H9 (cell line): ENCODE results near the gene ZNF664. TPM values are rescaled to one million over a fixed set of nuclear protein-coding genes. Genes with fewer than 3 reads are reported as not detected.

Experiments used
- DNase-seq: peaks from one replicate; pipeline ENCODE4 v3.0.0-alpha.2; 2017
- H2AFZ ChIP-seq: one replicate; pipeline ENCODE4 v1.6.1; 2013; ENCODE audit warnings: mild to moderate bottlenecking, low read length, control low read depth, moderate library complexity
- H2AK5ac ChIP-seq: 2 replicates; pipeline ENCODE4 v1.6.1; 2013; ENCODE audit warnings: low read length, control low read depth, mixed read lengths; ENCODE audit not compliant: insufficient read length
- H2BK120ac ChIP-seq: one replicate; pipeline ENCODE4 v1.6.1; 2013; ENCODE audit warnings: low read depth, mild to moderate bottlenecking, low read length, control low read depth, inconsistent platforms; ENCODE audit not compliant: poor library complexity, severe bottlenecking
- H2BK12ac ChIP-seq: 2 replicates; pipeline ENCODE4 v1.6.1; 2013; ENCODE audit warnings: low read length, control low read depth, mixed read lengths, low read depth; ENCODE audit not compliant: insufficient read length
- H2BK15ac ChIP-seq: 2 replicates; pipeline ENCODE4 v1.6.1; 2013; ENCODE audit warnings: low read depth, low read length, control low read depth
- H2BK20ac ChIP-seq: one replicate; pipeline ENCODE4 v1.6.1; 2013; ENCODE audit warnings: low read depth, mild to moderate bottlenecking, low read length, control low read depth, inconsistent platforms; ENCODE audit not compliant: poor library complexity, severe bottlenecking
- H2BK5ac ChIP-seq: 2 replicates; pipeline ENCODE4 v1.6.1; 2013; ENCODE audit warnings: low read length, control low read depth, mixed read lengths; ENCODE audit not compliant: insufficient read length
- H3K14ac ChIP-seq: 2 replicates; pipeline ENCODE4 v1.6.1; 2013; ENCODE audit warnings: low read length, control low read depth; ENCODE audit not compliant: insufficient read depth
- H3K18ac ChIP-seq: 2 replicates; pipeline ENCODE4 v1.6.1; 2013; ENCODE audit warnings: low read depth, mild to moderate bottlenecking, mixed read lengths, low read length, control low read depth; ENCODE audit not compliant: insufficient read length
- H3K23ac ChIP-seq: 2 replicates; pipeline ENCODE4 v1.6.1; 2013; ENCODE audit warnings: low read length, control low read depth, mixed read lengths, low read depth; ENCODE audit not compliant: insufficient read length
- H3K23me2 ChIP-seq: 2 replicates; pipeline ENCODE4 v1.6.1; 2013; ENCODE audit warnings: low read depth, mild to moderate bottlenecking, mixed read lengths, low read length, control low read depth; ENCODE audit not compliant: insufficient read length, poor library complexity, severe bottlenecking
- H3K27ac ChIP-seq: 2 replicates; pipeline ENCODE4 v1.5.1; 2013; ENCODE audit warnings: low read length, control low read depth, mixed read lengths, low read depth; ENCODE audit not compliant: insufficient read length
- H3K27me3 ChIP-seq: 2 replicates; pipeline ENCODE4 v1.6.1; 2013; ENCODE audit warnings: low read length, control low read depth, inconsistent platforms; ENCODE audit not compliant: insufficient read depth
- H3K4ac ChIP-seq: 2 replicates; pipeline ENCODE4 v1.6.1; 2013; ENCODE audit warnings: low read depth, mild to moderate bottlenecking, control low read depth, inconsistent platforms, low read length, moderate library complexity
- H3K4me1 ChIP-seq: 2 replicates; pipeline ENCODE4 v1.6.1; 2013; ENCODE audit warnings: low read length, control low read depth, inconsistent platforms; ENCODE audit not compliant: insufficient read depth
- H3K4me2 ChIP-seq: 2 replicates; pipeline ENCODE4 v1.6.1; 2013; ENCODE audit warnings: low read length, control low read depth, mixed read lengths; ENCODE audit not compliant: insufficient read length, insufficient read depth
- H3K56ac ChIP-seq: 2 replicates; pipeline ENCODE4 v1.6.1; 2013; ENCODE audit warnings: low read depth, mild to moderate bottlenecking, mixed read lengths, low read length, control low read depth; ENCODE audit not compliant: insufficient read length
- H3K79me1 ChIP-seq: 2 replicates; pipeline ENCODE4 v1.6.1; 2013; ENCODE audit warnings: low read depth, mild to moderate bottlenecking, moderate library complexity, low read length, control low read depth, inconsistent platforms; ENCODE audit not compliant: insufficient read depth, poor library complexity, severe bottlenecking
- H3K79me2 ChIP-seq: 2 replicates; pipeline ENCODE4 v1.6.1; 2013; ENCODE audit warnings: low read length, control low read depth, inconsistent platforms; ENCODE audit not compliant: insufficient read depth
- H3K9ac ChIP-seq: 2 replicates; pipeline ENCODE4 v1.6.1; 2013; ENCODE audit warnings: low read length, control low read depth, mixed read lengths; ENCODE audit not compliant: insufficient read length; ENCODE audit errors: extremely low read depth
- H3K9me3 ChIP-seq: one replicate; pipeline ENCODE4 v1.6.1; 2013; ENCODE audit warnings: low read depth, low read length, inconsistent platforms; ENCODE audit not compliant: control insufficient read depth
- H3T11ph ChIP-seq: one replicate; pipeline ENCODE4 v1.6.1; 2013; ENCODE audit warnings: mild to moderate bottlenecking, low read length, control low read depth, inconsistent platforms
- H4K20me1 ChIP-seq: one replicate; pipeline ENCODE4 v1.6.1; 2013; ENCODE audit not compliant: control insufficient read depth, insufficient read length, insufficient read depth
- H4K5ac ChIP-seq: 2 replicates; pipeline ENCODE4 v1.6.1; 2013; ENCODE audit warnings: low read depth, mild to moderate bottlenecking, mixed read lengths, low read length, control low read depth; ENCODE audit not compliant: insufficient read length
- H4K8ac ChIP-seq: replicated peaks from 2 replicates; pipeline ENCODE4 v1.6.1; 2013; ENCODE audit warnings: low read length, control low read depth, mixed read lengths, low read depth; ENCODE audit not compliant: insufficient read length
- H4K91ac ChIP-seq: 2 replicates; pipeline ENCODE4 v1.6.1; 2013; ENCODE audit warnings: low read depth, mild to moderate bottlenecking, moderate library complexity, mixed read lengths, low read length, control low read depth; ENCODE audit not compliant: insufficient read length
- H3K27ac Mint-ChIP-seq, 3 experiments: 2 replicates in 2 of 3; 3 replicates in 1 of 3; pipeline ENCODE4 v1.8.0; 2020 to 2021; ENCODE audit warnings: mixed read lengths in 3 of 3, mild to moderate bottlenecking in 1 of 3, moderate library complexity in 1 of 3
- H3K27me3 Mint-ChIP-seq: 2 replicates; pipeline ENCODE4 v1.8.0; 2021; ENCODE audit warnings: low read depth, mild to moderate bottlenecking, moderate library complexity, mixed read lengths
- H3K36me3 Mint-ChIP-seq, 3 experiments: 2 replicates in 2 of 3; 3 replicates in 1 of 3; pipeline ENCODE4 v1.8.0; 2020 to 2021; ENCODE audit warnings: low read depth in 3 of 3, mixed read lengths in 3 of 3; ENCODE audit not compliant: insufficient read depth in 1 of 3
- H3K4me1 Mint-ChIP-seq, 2 experiments: 2 replicates each; pipeline ENCODE4 v1.8.0; 2020; ENCODE audit warnings: mixed read lengths in 2 of 2
- H3K4me3 Mint-ChIP-seq, 2 experiments: 2 replicates in 1 of 2; 3 replicates in 1 of 2; pipeline ENCODE4 v1.8.0; 2020 to 2021; ENCODE audit warnings: mild to moderate bottlenecking in 2 of 2, mixed read lengths in 2 of 2, moderate library complexity in 1 of 2
- H3K9me3 Mint-ChIP-seq, 2 experiments: 2 replicates in 1 of 2; 3 replicates in 1 of 2; pipeline ENCODE4 v1.8.0; 2020; ENCODE audit warnings: mild to moderate bottlenecking in 2 of 2, mixed read lengths in 2 of 2, moderate library complexity in 1 of 2
- CTCF ChIP-seq: fragments of 200-600 bp; sonication (generic); conservative IDR thresholded peaks from 3 replicates; pipeline ENCODE4 v1.8.0; 2021; ENCODE audit warnings: antibody characterized with exemption, mild to moderate bottlenecking
- WGBS: extraction: QIAGEN DNeasy Blood & Tissue Kit; methylation state at CpG from one replicate; pipeline ENCODE4 v1.1.7; 2013; ENCODE audit warnings: missing lambda C conversion rate, low lambda C conversion rate, mixed read lengths; ENCODE audit not compliant: insufficient read length; ENCODE audit errors: extremely low coverage; 5-methylcytosine and 5-hydroxymethylcytosine counted together
- total RNA-seq: library from RNA; stranded (reverse); gene quantifications from 2 replicates; pipeline ENCODE4 v1.2.1, GENCODE V29; 2021

The ZNF664 gene
- total RNA-seq, 1 experiment from 2014 or later, result 29.5 TPM

- Histone ChIP-seq H3K18ac (no peak overlapping the region), H3K56ac (no peak overlapping the region), H3K9me3 (no peaks in the 10 kb centered on the region), H3K23ac (no peak overlapping the region), H3T11ph (no peak overlapping the region), H4K91ac (no peak overlapping the region), H2AFZ (no peak overlapping the region), H2AK5ac (no peak overlapping the region), H4K20me1 (no peaks in the 10 kb centered on the region), H3K79me1 (no peaks in the 10 kb centered on the region), H2BK12ac (no peak overlapping the region), H3K4me1 (no peaks in the 10 kb centered on the region), H4K5ac (no peak overlapping the region), H3K4ac (no peak overlapping the region), H2BK20ac (no peak overlapping the region), H2BK15ac (no peak overlapping the region), H2BK120ac (no peak overlapping the region), H3K27ac (no peak overlapping the region), H3K4me2 (no peak overlapping the region), H4K8ac (no peak overlapping the region), H3K23me2 (no peaks in the 10 kb centered on the region), H3K14ac (no peak overlapping the region), H3K79me2 (no peaks in the 10 kb centered on the region), H3K27me3 (no peaks in the 10 kb centered on the region), H3K9ac (no peak overlapping the region), H2BK5ac (no peak overlapping the region)
- peak; percentile 15 for DNase-seq
- no peak for TF ChIP-seq CTCF
- no CpG with 5 or more reads among the region's 8 CpGs for WGBS
- Mint-ChIP-seq H3K4me3 (no peak overlapping the region), H3K4me1 (peaks cover 0 to 5% of the 10 kb centered on the region in 2 experiments; a peak in 2 of 4 replicates), H3K27ac (no peak overlapping the region), H3K27me3 (peaks cover 23% of the 10 kb centered on the region), H3K36me3 (peaks cover 0 to 5% (median 4%) of the 10 kb centered on the region in 3 experiments; a peak in 4 of 7 replicates), H3K9me3 (peaks cover 7 to 8% of the 10 kb centered on the region in 2 experiments; a peak in 4 of 5 replicates)
Observed at GRCh38 chr12:124024263-124024678, 51.3 kb downstream of the ZNF664 start.
